Measurements from ENCODE around the gene ZNF440. TPM values are rescaled to one million over a fixed set of nuclear protein-coding genes. Genes with fewer than 3 reads are reported as not detected.
"Not testable (repeated sequence)": the region's sequence is repeated elsewhere in the genome, so short reads cannot be mapped to it uniquely, and the experiment has no call there.

ZNF440 gene
- total RNA-seq, 1 donor from 2014 or later, result 8.4 TPM

DNA sequence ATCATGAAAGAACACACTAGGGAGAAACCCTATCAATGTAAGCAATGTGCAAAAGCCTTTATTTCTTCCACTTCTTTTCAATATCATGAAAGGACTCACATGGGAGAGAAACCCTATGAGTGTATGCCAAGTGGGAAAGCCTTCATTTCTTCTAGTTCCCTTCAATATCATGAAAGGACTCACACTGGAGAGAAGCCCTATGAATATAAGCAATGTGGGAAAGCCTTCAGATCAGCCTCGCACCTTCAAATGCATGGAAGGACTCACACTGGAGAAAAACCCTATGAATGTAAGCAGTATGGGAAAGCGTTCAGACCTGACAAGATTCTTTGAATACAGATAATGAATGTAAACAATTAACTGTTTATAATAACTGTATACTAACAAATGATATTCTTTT lies 19.5 kb downstream of the ZNF440 start:
- DNase-seq (ENCODE audit: low spot score), result no peak
- H3K27ac Mint-ChIP-seq (ENCODE audit: unreplicated experiment), result no peak overlapping the region
- TF ChIP-seq, protein P1, sequence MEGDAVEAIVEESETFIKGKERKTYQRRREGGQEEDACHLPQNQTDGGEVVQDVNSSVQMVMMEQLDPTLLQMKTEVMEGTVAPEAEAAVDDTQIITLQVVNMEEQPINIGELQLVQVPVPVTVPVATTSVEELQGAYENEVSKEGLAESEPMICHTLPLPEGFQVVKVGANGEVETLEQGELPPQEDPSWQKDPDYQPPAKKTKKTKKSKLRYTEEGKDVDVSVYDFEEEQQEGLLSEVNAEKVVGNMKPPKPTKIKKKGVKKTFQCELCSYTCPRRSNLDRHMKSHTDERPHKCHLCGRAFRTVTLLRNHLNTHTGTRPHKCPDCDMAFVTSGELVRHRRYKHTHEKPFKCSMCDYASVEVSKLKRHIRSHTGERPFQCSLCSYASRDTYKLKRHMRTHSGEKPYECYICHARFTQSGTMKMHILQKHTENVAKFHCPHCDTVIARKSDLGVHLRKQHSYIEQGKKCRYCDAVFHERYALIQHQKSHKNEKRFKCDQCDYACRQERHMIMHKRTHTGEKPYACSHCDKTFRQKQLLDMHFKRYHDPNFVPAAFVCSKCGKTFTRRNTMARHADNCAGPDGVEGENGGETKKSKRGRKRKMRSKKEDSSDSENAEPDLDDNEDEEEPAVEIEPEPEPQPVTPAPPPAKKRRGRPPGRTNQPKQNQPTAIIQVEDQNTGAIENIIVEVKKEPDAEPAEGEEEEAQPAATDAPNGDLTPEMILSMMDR (IDR thresholded peaks at IDR 0.05), result no peak
- peaks cover 57% of the 10 kb centered on the region for H3K36me3 Mint-ChIP-seq (ENCODE audit: low read depth)
- no peak overlapping the region for H3K4me3 Mint-ChIP-seq (ENCODE audit: unreplicated experiment)
- H3K9me3 Mint-ChIP-seq (ENCODE audit: low read depth), result peaks cover 49% of the 10 kb centered on the region
- H3K4me1 Mint-ChIP-seq (ENCODE audit: low read depth), result no peaks in the 10 kb centered on the region
- no peaks in the 10 kb centered on the region for H3K27me3 Mint-ChIP-seq (ENCODE audit: low read depth)

DNA sequence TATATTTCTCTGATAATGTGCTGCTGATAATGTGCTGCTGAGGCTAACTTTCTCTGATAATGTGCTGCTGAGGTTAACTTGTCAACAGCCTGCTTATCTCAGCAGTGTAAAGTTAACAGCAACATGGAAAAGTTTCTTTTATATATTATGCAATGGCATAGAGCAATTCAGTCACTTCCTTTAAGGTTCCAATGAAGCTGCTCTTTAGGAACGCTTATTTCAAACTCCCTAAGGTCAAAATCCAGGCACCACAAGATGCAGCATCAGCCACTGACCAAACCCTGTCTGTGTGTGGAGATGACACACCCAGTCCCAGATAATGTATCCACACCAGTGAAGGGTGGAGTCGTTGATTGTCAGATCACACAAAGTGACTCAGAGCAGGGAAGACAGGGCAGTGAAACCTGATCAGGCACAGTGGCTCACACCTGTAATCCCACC lies 21.6 kb downstream of the ZNF440 start:
- peaks cover 43% of the 10 kb centered on the region for H3K9me3 Mint-ChIP-seq (ENCODE audit: low read depth)
- H3K27ac Mint-ChIP-seq (ENCODE audit: unreplicated experiment); H3K4me3 Mint-ChIP-seq (ENCODE audit: unreplicated experiment); H3K27me3 Mint-ChIP-seq (ENCODE audit: low read depth); H3K4me1 Mint-ChIP-seq (ENCODE audit: low read depth); DNase-seq (ENCODE audit: low spot score): not testable (repeated sequence)
- H3K36me3 Mint-ChIP-seq (ENCODE audit: low read depth), result peaks cover 39% of the 10 kb centered on the region

DNA sequence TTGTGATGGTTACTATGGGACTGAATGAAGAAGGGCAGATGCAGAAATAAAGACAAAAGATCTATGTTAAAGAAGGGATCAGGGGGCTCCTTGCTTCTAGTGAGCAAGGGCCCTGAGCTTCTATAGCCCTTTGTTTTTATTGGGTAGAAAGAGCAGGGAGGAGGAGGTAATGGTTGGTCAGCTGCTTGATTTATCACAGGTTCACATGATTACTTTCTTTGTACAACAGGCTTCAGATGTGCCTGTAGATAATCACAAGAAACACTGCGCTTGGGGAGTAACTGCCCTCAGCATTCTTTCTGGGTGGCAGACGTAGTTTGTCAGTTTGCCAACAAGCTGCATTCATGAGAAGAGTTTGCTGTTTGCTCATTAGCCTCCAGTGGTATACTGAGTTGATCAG lies 29.6 kb downstream of the ZNF440 start:
- no peak for DNase-seq (ENCODE audit: low spot score)
- Mint-ChIP-seq H3K36me3 (ENCODE audit: low read depth) (peaks cover 1% of the 10 kb centered on the region), H3K27ac (ENCODE audit: unreplicated experiment) (no peak overlapping the region), H3K4me3 (ENCODE audit: unreplicated experiment) (no peak overlapping the region), H3K9me3 (ENCODE audit: low read depth) (peaks cover 7% of the 10 kb centered on the region), H3K4me1 (ENCODE audit: low read depth) (peaks cover 3% of the 10 kb centered on the region), H3K27me3 (ENCODE audit: low read depth) (no peaks in the 10 kb centered on the region)
- TF ChIP-seq, protein P1 (IDR thresholded peaks at IDR 0.05), result no peak

DNA sequence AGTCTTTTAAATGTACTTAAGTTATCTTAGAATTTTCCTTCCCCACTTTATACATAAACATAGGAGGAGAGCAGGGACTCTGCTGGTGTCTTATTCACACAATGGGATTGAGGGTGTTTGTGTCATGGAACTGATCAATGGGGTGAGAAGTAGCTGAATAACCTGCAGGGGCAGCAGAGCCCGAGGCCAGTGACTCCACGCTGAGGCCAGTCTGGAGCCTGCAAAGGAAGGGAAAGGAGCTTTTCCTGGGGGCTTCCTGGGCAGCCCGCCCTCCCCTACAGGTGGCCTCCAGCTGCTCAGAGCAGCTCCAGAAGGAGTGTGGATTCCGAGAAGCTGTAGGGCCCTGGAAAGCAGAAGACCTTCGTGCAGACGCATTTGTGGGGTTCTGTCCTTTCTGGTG lies 33.5 kb downstream of the ZNF440 start:
- not testable (repeated sequence) for H3K36me3 Mint-ChIP-seq (ENCODE audit: low read depth); DNase-seq (ENCODE audit: low spot score); H3K27ac Mint-ChIP-seq (ENCODE audit: unreplicated experiment); H3K9me3 Mint-ChIP-seq (ENCODE audit: low read depth); H3K27me3 Mint-ChIP-seq (ENCODE audit: low read depth); H3K4me3 Mint-ChIP-seq (ENCODE audit: unreplicated experiment)
- H3K4me1 Mint-ChIP-seq (ENCODE audit: low read depth), result peaks cover 12% of the 10 kb centered on the region

DNA sequence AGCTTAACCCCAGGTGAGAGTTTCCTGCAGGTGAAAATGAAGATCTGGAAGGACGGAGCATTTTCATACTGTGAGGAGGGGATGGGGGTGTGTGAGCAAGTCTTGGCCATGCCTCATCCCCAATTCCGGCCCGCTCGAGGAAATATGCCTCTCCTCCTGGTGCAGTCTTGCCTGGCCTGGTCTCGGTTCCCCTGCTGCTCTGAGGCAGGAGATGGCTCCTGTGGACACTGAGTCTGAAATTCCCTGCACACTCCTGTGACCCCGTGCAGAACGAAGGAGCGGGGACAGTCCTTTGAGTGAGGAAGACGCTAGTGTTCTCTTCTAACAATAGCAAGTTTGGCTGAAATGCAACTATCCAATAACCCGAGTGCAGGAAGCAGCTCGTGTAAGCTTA lies 34.1 kb downstream of the ZNF440 start:
- H3K4me3 Mint-ChIP-seq (ENCODE audit: unreplicated experiment), result peak overlapping the region; percentile 77
- H3K27me3 Mint-ChIP-seq (ENCODE audit: low read depth), result no peaks in the 10 kb centered on the region
- DNase-seq (ENCODE audit: low spot score), result no peak
- TF ChIP-seq, protein P1 (IDR thresholded peaks at IDR 0.05), result no peak
- no peak overlapping the region for H3K27ac Mint-ChIP-seq (ENCODE audit: unreplicated experiment)
- H3K9me3 Mint-ChIP-seq (ENCODE audit: low read depth), result peaks cover 3% of the 10 kb centered on the region
- peaks cover 3% of the 10 kb centered on the region for H3K36me3 Mint-ChIP-seq (ENCODE audit: low read depth)
- H3K4me1 Mint-ChIP-seq (ENCODE audit: low read depth), result peaks cover 12% of the 10 kb centered on the region

DNA sequence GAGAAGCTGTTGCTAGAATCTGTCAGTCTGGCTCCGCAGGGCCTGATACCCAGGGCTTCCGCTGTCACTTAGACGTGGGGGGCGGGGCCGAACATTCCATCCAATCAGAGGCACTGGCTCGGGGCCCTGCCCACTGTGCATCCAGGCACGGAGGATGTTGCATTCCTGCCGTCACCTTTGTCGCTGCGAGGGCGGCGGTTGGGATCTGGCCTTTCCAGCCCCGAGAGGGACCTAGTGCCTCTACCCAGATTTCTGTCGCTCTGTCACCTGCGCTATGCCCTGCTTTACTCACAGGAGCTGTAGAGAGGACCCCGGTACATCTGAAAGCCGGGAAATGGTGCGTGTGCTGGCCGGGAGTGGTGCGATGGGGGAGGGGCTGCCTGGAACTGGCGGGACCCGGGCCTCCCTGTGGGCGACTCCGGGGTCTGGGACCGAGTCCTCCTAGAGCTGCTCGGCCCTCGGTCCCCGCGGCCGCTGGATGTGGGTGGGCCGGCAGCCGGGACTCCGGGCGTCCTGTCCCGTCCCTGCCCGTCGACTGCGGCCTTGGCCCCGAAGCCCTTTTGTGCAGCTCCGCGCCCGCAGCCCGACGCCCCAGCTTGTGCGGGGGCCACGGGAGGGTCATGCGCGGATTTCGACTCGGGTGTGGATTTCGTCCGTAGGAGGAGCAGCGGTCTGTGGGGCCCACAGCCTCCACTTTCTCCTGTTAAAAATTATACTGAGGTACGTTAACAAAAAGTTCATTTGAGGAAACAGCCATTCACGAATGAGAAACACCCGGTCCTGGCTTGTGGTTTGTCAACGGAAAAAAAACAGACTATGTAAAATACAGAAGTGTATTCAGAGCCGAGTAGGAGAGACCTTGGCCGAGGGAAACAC lies 34.8 kb downstream of the ZNF440 start, which contains the start of gene ZNF439:
Gene ZNF439 (plus strand): TSS at position 133 of the 876 bp plus-strand sequence. CDS start 142 bp downstream, at position 275.
- Mint-ChIP-seq H3K4me3 (ENCODE audit: unreplicated experiment) (peak within 1 kb of the TSS; percentile 77), H3K36me3 (ENCODE audit: low read depth) (peaks cover 3% of the 10 kb centered on the region), H3K27ac (ENCODE audit: unreplicated experiment) (peak within 1 kb of the TSS; percentile 85), H3K4me1 (ENCODE audit: low read depth) (peaks cover 12% of the 10 kb centered on the region), H3K27me3 (ENCODE audit: low read depth) (no peaks in the 10 kb centered on the region), H3K9me3 (ENCODE audit: low read depth) (no peaks in the 10 kb centered on the region)
- DNase-seq (ENCODE audit: low spot score), result no peak
- TF ChIP-seq, protein P1 (IDR thresholded peaks at IDR 0.05), result no peak

DNA sequence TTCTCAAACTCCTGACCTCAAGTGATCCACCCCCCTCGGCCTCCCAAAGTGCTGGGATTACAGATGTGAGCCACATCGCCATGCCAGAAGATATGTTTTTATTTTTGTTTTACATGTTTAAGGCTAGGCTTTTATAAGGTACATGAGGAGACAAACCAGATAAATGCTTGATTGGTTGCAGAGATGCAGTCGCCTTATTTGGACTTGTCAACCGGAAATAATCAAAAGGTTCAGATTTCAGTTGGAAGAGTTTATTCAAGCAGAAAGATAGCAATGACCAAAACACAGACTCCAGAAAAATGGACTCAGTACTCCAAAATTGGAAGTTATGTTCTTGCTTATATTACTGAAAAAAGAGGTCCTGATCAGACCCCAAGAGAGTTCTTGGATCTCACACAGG lies 36.2 kb downstream of the ZNF440 start:
- H3K4me3 Mint-ChIP-seq (ENCODE audit: unreplicated experiment); DNase-seq (ENCODE audit: low spot score); H3K9me3 Mint-ChIP-seq (ENCODE audit: low read depth); H3K27ac Mint-ChIP-seq (ENCODE audit: unreplicated experiment); H3K36me3 Mint-ChIP-seq (ENCODE audit: low read depth); H3K27me3 Mint-ChIP-seq (ENCODE audit: low read depth): not testable (repeated sequence)
- H3K4me1 Mint-ChIP-seq (ENCODE audit: low read depth), result peaks cover 12% of the 10 kb centered on the region

Measured in chondrocyte (in vitro differentiated cells).